Natural killer cell (primary cell): ENCODE data around the gene PITPNB. TPM values are rescaled to one million over a fixed set of nuclear protein-coding genes. Genes with fewer than 3 reads are reported as not detected.
A peak's percentile ranks its signal among the peaks of the same experiment; 100 is the strongest.

Source experiments
- ATAC-seq, 3 donors: fragments of 150-1000 bp in 2 of 3; fragments of 200-7000 bp in 1 of 3; cut with Tn5 transposase; 1 replicate in 1 of 3; 2 replicates in 2 of 3; pipeline ENCODE4 v1.10.0; 2021; ENCODE audit warnings: mild to moderate bottlenecking in 2 of 3, moderate library complexity in 2 of 3
- DNase-seq, 2 donors: peaks; one replicate each; pipeline versions ENCODE4 v3.0.0 to v3.0.0-alpha.2; 2013 to 2021; ENCODE audit warnings: mixed read lengths in 1 of 2
- H3K27ac ChIP-seq: one replicate; pipeline ENCODE4 v1.5.1; 2013; ENCODE audit warnings: mild to moderate bottlenecking, low read length
- H3K27me3 ChIP-seq: one replicate; pipeline ENCODE4 v1.6.1; 2013; ENCODE audit warnings: low read length; ENCODE audit not compliant: control insufficient read depth, insufficient read depth
- H3K36me3 ChIP-seq: one replicate; pipeline ENCODE4 v1.6.1; 2013; ENCODE audit warnings: low read length; ENCODE audit not compliant: control insufficient read depth, insufficient read depth
- H3K4me1 ChIP-seq: one replicate; pipeline ENCODE4 v1.6.1; 2013; ENCODE audit warnings: low read length; ENCODE audit not compliant: control insufficient read depth, insufficient read depth
- H3K4me3 ChIP-seq: one replicate; pipeline ENCODE4 v1.5.1; 2013; ENCODE audit warnings: low read length
- H3K9me3 ChIP-seq: one replicate; pipeline ENCODE4 v1.6.1; 2013; ENCODE audit warnings: low read length; ENCODE audit not compliant: control insufficient read depth, insufficient read depth
- H3K27ac Mint-ChIP-seq, 2 donors: one replicate each; pipeline ENCODE4 v1.8.0; 2022; ENCODE audit warnings: mild to moderate bottlenecking in 2 of 2, mixed read lengths in 2 of 2, moderate library complexity in 1 of 2
- H3K27me3 Mint-ChIP-seq, 2 donors: one replicate each; pipeline ENCODE4 v1.8.0; 2022; ENCODE audit warnings: low read depth in 2 of 2, mixed read lengths in 2 of 2
- H3K36me3 Mint-ChIP-seq: one replicate; pipeline ENCODE4 v1.8.0; 2022; ENCODE audit warnings: mixed read lengths
- H3K4me1 Mint-ChIP-seq, 2 donors: one replicate each; pipeline ENCODE4 v1.8.0; 2022; ENCODE audit warnings: mixed read lengths in 2 of 2
- H3K4me3 Mint-ChIP-seq: one replicate; pipeline ENCODE4 v1.8.0; 2022; ENCODE audit warnings: mild to moderate bottlenecking, moderate library complexity, mixed read lengths
- H3K9me3 Mint-ChIP-seq, 2 donors: one replicate each; pipeline ENCODE4 v1.8.0; 2022; ENCODE audit warnings: mixed read lengths in 2 of 2
- WGBS: methylation state at CpG from one replicate; pipeline ENCODE4 v1.1.7; 2013; ENCODE audit warnings: missing lambda C conversion rate; ENCODE audit not compliant: insufficient coverage; 5-methylcytosine and 5-hydroxymethylcytosine counted together
- intact Hi-C: fragments of 100-400 bp; cut with micrococcal nuclease; formaldehyde crosslinking; loops from one replicate; pipeline ENCODE4 v1.14.2; 2022
- total RNA-seq, 4 donors: library from RNA; stranded (reverse); fragments of 120-200 nt in 1 of 4; gene quantifications; one replicate each; pipeline versions ENCODE4 v1.2.3 to v1.2.4, GENCODE V29; 2013 to 2022
- TF ChIP-seq, protein P1 (sequence below): fragments of 200-600 bp; IDR thresholded peaks from one replicate; pipeline ENCODE4 v1.8.0; 2022; ENCODE audit warnings: antibody characterized with exemption

PITPNB gene
- total RNA-seq, 3 donors from 2014 or later (not counting 1 experiment from before 2014, with no cell fraction given): 58.4 to 77.7 (median 65.1) TPM

DNA sequence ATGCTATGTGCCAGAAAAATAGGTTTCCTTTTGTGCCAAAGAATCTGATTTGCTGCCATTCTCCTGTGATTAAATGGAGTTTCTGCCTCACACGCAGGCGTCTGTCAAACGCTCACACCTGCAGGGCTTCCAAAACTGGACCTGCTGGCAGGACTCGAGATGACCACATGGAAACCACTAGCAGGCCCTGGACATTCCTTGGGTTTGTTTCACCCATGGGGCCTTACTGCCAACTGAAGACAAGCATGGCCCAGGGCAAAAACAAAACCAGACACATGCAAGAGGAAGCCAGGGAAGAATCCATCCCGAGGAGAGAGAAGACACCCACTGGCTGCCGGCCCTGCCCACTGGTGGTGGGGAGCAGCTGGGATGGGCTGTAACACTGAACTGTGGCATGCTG lies 61.6 kb downstream of the PITPNB start:
- 95% methylated on average over 6 of the region's 6 CpGs for WGBS
- no peak overlapping the region for H3K4me3 Mint-ChIP-seq
- Histone ChIP-seq H3K27me3 (no peaks in the 10 kb centered on the region), H3K4me3 (no peak overlapping the region), H3K4me1 (no peaks in the 10 kb centered on the region), H3K27ac (no peak overlapping the region), H3K9me3 (no peaks in the 10 kb centered on the region), H3K36me3 (peaks cover 77% of the 10 kb centered on the region)
- ATAC-seq: no peak
- no peaks in the 10 kb centered on the region for H3K27me3 Mint-ChIP-seq
- no peaks in the 10 kb centered on the region for H3K9me3 Mint-ChIP-seq
- intact Hi-C loops: no loop called here
- TF ChIP-seq, protein P1, sequence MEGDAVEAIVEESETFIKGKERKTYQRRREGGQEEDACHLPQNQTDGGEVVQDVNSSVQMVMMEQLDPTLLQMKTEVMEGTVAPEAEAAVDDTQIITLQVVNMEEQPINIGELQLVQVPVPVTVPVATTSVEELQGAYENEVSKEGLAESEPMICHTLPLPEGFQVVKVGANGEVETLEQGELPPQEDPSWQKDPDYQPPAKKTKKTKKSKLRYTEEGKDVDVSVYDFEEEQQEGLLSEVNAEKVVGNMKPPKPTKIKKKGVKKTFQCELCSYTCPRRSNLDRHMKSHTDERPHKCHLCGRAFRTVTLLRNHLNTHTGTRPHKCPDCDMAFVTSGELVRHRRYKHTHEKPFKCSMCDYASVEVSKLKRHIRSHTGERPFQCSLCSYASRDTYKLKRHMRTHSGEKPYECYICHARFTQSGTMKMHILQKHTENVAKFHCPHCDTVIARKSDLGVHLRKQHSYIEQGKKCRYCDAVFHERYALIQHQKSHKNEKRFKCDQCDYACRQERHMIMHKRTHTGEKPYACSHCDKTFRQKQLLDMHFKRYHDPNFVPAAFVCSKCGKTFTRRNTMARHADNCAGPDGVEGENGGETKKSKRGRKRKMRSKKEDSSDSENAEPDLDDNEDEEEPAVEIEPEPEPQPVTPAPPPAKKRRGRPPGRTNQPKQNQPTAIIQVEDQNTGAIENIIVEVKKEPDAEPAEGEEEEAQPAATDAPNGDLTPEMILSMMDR: no peak
- peaks cover 13% of the 10 kb centered on the region in 2 donors for H3K4me1 Mint-ChIP-seq
- DNase-seq: no peak
- H3K27ac Mint-ChIP-seq: no peak overlapping the region
- peaks cover 21% of the 10 kb centered on the region for H3K36me3 Mint-ChIP-seq

DNA sequence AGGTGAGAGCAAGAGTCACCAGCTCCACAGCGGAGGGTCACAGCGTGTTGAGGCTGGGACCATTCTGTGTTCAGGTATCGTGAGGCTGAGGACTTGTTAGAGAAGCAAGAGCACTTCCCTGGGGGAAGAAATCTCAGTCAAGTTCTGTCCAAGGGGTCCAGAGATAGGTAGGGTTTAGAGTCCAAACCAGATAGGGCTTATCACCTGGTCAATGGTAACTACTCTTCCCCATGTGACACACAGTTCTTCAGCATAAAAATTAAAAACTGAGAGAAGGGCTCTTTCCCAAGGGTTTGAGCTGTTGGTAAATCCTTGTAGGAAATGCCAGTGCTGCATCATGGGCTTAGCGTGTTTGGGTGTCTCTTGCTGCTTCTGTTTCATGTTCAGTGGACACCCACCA lies 62.7 kb downstream of the PITPNB start:
- DNase-seq (no peak), ATAC-seq (no peak)
- Mint-ChIP-seq H3K27me3 (no peaks in the 10 kb centered on the region), H3K36me3 (peaks cover 29% of the 10 kb centered on the region), H3K4me3 (no peak overlapping the region), H3K9me3 (no peaks in the 10 kb centered on the region), H3K4me1 (peaks cover 13% of the 10 kb centered on the region in 2 donors), H3K27ac (peak overlapping the region in 1 of 2 donors; percentile 42)
- intact Hi-C loops: no loop called here
- peaks cover 83% of the 10 kb centered on the region for H3K36me3 ChIP-seq
- no peak overlapping the region for H3K27ac ChIP-seq
- no peak overlapping the region for H3K4me3 ChIP-seq
- no peaks in the 10 kb centered on the region for H3K4me1 ChIP-seq
- H3K27me3 ChIP-seq: no peaks in the 10 kb centered on the region
- TF ChIP-seq, protein P1: no peak
- 100% methylated on average over 4 of the region's 4 CpGs for WGBS
- H3K9me3 ChIP-seq: no peaks in the 10 kb centered on the region

DNA sequence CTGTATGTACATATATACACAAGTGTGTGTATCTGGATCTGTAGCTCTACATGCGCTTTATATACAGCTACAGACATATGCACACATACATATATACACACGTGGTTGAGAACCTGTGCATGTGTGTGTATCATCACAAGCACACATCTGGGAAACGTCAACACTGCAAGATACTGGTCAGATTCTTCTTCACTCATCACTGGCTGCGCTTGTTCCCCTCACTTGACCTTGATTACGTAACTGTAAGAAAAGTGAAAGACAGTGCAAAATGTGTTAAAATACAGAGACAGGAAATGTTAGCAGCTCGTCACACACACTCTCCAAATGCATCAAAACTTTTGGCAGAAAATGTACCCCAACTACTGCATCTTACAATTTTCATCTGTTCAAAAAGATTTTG lies 65.6 kb downstream of the PITPNB start:
- Mint-ChIP-seq H3K27me3 (no peaks in the 10 kb centered on the region), H3K27ac (peak overlapping the region; percentile 77 to 85), H3K4me1 (peaks cover 13 to 19% of the 10 kb centered on the region in 2 donors), H3K9me3 (no peaks in the 10 kb centered on the region), H3K36me3 (peaks cover 27% of the 10 kb centered on the region), H3K4me3 (no peak overlapping the region)
- Histone ChIP-seq H3K27ac (no peak overlapping the region), H3K36me3 (peaks cover 84% of the 10 kb centered on the region), H3K9me3 (no peaks in the 10 kb centered on the region), H3K4me3 (no peak overlapping the region), H3K4me1 (no peaks in the 10 kb centered on the region), H3K27me3 (no peaks in the 10 kb centered on the region)
- ATAC-seq (peak; percentile 87 to 92 (median 91)), DNase-seq (peak in 1 of 2 donors; percentile 28)
- TF ChIP-seq, protein P1: no peak
- WGBS: 50% methylated on average over 5 of the region's 6 CpGs
- intact Hi-C loops: no loop called here
